Astrocyte (in vitro differentiated cells and primary cell): ENCODE results near the gene CNPPD1. TPM values are rescaled to one million over a fixed set of nuclear protein-coding genes. Genes with fewer than 3 reads are reported as not detected.
"Not testable (repeated sequence)": the region's sequence is repeated elsewhere in the genome, so short reads cannot be mapped to it uniquely, and the experiment has no call there.

Experiments
- DNase-seq: peaks from one replicate; pipeline ENCODE4 v3.0.0-alpha.2; 2010; ENCODE audit warnings: low read depth
- FAIRE-seq: peaks from 2 replicates; lab custom pipeline; 2011; peaks lifted over from hg19 to GRCh38; lab: Jason Lieb, UNC
- H2AFZ ChIP-seq: 2 replicates; pipeline ENCODE4 v1.6.0; 2012; ENCODE audit warnings: low read depth, low read length, inconsistent platforms
- H3K27ac ChIP-seq: 2 replicates; pipeline ENCODE4 v1.5.1; 2011; ENCODE audit warnings: low read depth, low read length, inconsistent platforms
- H3K27me3 ChIP-seq: 2 replicates; pipeline ENCODE4 v1.6.0; 2011; ENCODE audit warnings: low read length, inconsistent platforms; ENCODE audit not compliant: insufficient read depth
- H3K36me3 ChIP-seq: 2 replicates; pipeline ENCODE4 v1.5.1; 2011; ENCODE audit warnings: low read length, inconsistent platforms; ENCODE audit not compliant: insufficient read depth
- H3K4me1 ChIP-seq: 2 replicates; pipeline ENCODE4 v1.5.1; 2011; ENCODE audit warnings: low read length, inconsistent platforms; ENCODE audit not compliant: insufficient read depth
- H3K4me2 ChIP-seq: 2 replicates; pipeline ENCODE4 v1.6.0; 2012; ENCODE audit warnings: low read length, inconsistent platforms
- H3K4me3 ChIP-seq: 2 replicates; pipeline ENCODE4 v1.5.1; 2011; ENCODE audit warnings: low read depth, mild to moderate bottlenecking, low read length, inconsistent platforms; ENCODE audit not compliant: insufficient read depth
- H3K79me2 ChIP-seq: 2 replicates; pipeline ENCODE4 v1.6.0; 2012; ENCODE audit warnings: mild to moderate bottlenecking, low read length, inconsistent platforms; ENCODE audit not compliant: insufficient read depth
- H3K9ac ChIP-seq: 2 replicates; pipeline ENCODE4 v1.6.0; 2012; ENCODE audit warnings: mild to moderate bottlenecking, low read length, inconsistent platforms
- H3K9me3 ChIP-seq: 2 replicates; pipeline ENCODE4 v1.5.1; 2012; ENCODE audit warnings: low read depth, mild to moderate bottlenecking, low read length, inconsistent platforms; ENCODE audit not compliant: insufficient read depth
- H4K20me1 ChIP-seq: 2 replicates; pipeline ENCODE4 v1.6.0; 2012; ENCODE audit warnings: low read length, inconsistent platforms; ENCODE audit not compliant: insufficient read depth
- H3K27ac Mint-ChIP-seq: one replicate; pipeline ENCODE4 v1.8.0; 2021; ENCODE audit warnings: mild to moderate bottlenecking, mixed read lengths; ENCODE audit not compliant: unreplicated experiment
- H3K27me3 Mint-ChIP-seq: one replicate; pipeline ENCODE4 v1.8.0; 2021; ENCODE audit warnings: low read depth, mixed read lengths; ENCODE audit not compliant: unreplicated experiment
- H3K36me3 Mint-ChIP-seq: one replicate; pipeline ENCODE4 v1.8.0; 2021; ENCODE audit warnings: low read depth, mixed read lengths; ENCODE audit not compliant: unreplicated experiment
- H3K4me1 Mint-ChIP-seq: one replicate; pipeline ENCODE4 v1.8.0; 2021; ENCODE audit warnings: low read depth, mixed read lengths; ENCODE audit not compliant: unreplicated experiment
- H3K4me3 Mint-ChIP-seq: one replicate; pipeline ENCODE4 v1.8.0; 2021; ENCODE audit warnings: mild to moderate bottlenecking, moderate library complexity, mixed read lengths; ENCODE audit not compliant: unreplicated experiment
- H3K9me3 Mint-ChIP-seq: one replicate; pipeline ENCODE4 v1.8.0; 2021; ENCODE audit warnings: mild to moderate bottlenecking, mixed read lengths; ENCODE audit not compliant: unreplicated experiment
- CTCF ChIP-seq: IDR thresholded peaks from 2 replicates; pipeline ENCODE4 v1.5.1; 2011; ENCODE audit warnings: low read depth, mild to moderate bottlenecking, inconsistent platforms, low read length, moderate library complexity; ENCODE audit not compliant: insufficient read depth
- EZH2 ChIP-seq: IDR thresholded peaks from 2 replicates; pipeline ENCODE4 v1.6.1; 2012; ENCODE audit warnings: mild to moderate bottlenecking, low read length, inconsistent platforms; ENCODE audit not compliant: insufficient read depth
- total RNA-seq: library from RNA; stranded (reverse); gene quantifications from 2 replicates; pipeline ENCODE4 v1.2.1, GENCODE V29; 2021

CNPPD1 gene
- total RNA-seq, 1 donor from 2014 or later = 28.1 TPM

- DNase-seq (no peak), FAIRE-seq (no peak)
- Mint-ChIP-seq H3K4me3 (peak overlapping the region; percentile 88), H3K9me3 (no peaks in the 10 kb centered on the region), H3K27me3 (peaks cover 4% of the 10 kb centered on the region), H3K36me3 (peaks cover 3% of the 10 kb centered on the region), H3K27ac (no peak overlapping the region), H3K4me1 (peaks cover 11% of the 10 kb centered on the region)
- Histone ChIP-seq H4K20me1 (peaks cover 15% of the 10 kb centered on the region), H3K9ac (peak overlapping the region; percentile 77), H3K4me2 (peak overlapping the region; percentile 83), H2AFZ (peak overlapping the region; percentile 73), H3K36me3 (no peaks in the 10 kb centered on the region), H3K4me3 (peak overlapping the region; percentile 64), H3K27me3 (no peaks in the 10 kb centered on the region), H3K79me2 (peaks cover 6% of the 10 kb centered on the region), H3K27ac (peak overlapping the region; percentile 35), H3K9me3 (no peaks in the 10 kb centered on the region), H3K4me1 (peaks cover 16% of the 10 kb centered on the region)
- no peak for TF ChIP-seq EZH2
- TF ChIP-seq CTCF = no peak
Observed at GRCh38 chr2:219205981-219206327, 29.2 kb upstream of the CNPPD1 start.

- no peak overlapping the region for H3K9ac ChIP-seq
- no peak overlapping the region for H2AFZ ChIP-seq
- peaks cover 16% of the 10 kb centered on the region for H3K4me1 ChIP-seq
- H3K27me3 ChIP-seq = no peaks in the 10 kb centered on the region
- H3K9me3 Mint-ChIP-seq = no peaks in the 10 kb centered on the region
- H3K9me3 ChIP-seq = no peaks in the 10 kb centered on the region
- DNase-seq (no peak), FAIRE-seq (no peak)
- H3K27ac ChIP-seq = no peak overlapping the region
- H3K27me3 Mint-ChIP-seq = peaks cover 10% of the 10 kb centered on the region
- no peak overlapping the region for H3K4me2 ChIP-seq
- no peak overlapping the region for H3K4me3 ChIP-seq
- no peak for TF ChIP-seq CTCF
- H3K36me3 ChIP-seq = no peaks in the 10 kb centered on the region
- peaks cover 3% of the 10 kb centered on the region for H3K36me3 Mint-ChIP-seq
- peaks cover 15% of the 10 kb centered on the region for H4K20me1 ChIP-seq
- peaks cover 6% of the 10 kb centered on the region for H3K79me2 ChIP-seq
- peaks cover 11% of the 10 kb centered on the region for H3K4me1 Mint-ChIP-seq
- no peak overlapping the region for H3K27ac Mint-ChIP-seq
- H3K4me3 Mint-ChIP-seq = peak overlapping the region; percentile 69
Observed at GRCh38 chr2:219205165-219205538, 28.4 kb upstream of the CNPPD1 start.

- Histone ChIP-seq H3K9me3 (no peaks in the 10 kb centered on the region), H3K27ac (no peak overlapping the region), H3K36me3 (no peaks in the 10 kb centered on the region), H3K79me2 (peaks cover 6% of the 10 kb centered on the region), H3K4me3 (no peak overlapping the region), H3K27me3 (no peaks in the 10 kb centered on the region), H3K9ac (no peak overlapping the region), H4K20me1 (peaks cover 15% of the 10 kb centered on the region), H3K4me2 (no peak overlapping the region), H3K4me1 (peaks cover 16% of the 10 kb centered on the region), H2AFZ (no peak overlapping the region)
- no peak for FAIRE-seq
- DNase-seq = no peak
- no peak overlapping the region for H3K4me3 Mint-ChIP-seq
- H3K27ac Mint-ChIP-seq = no peak overlapping the region
- peaks cover 11% of the 10 kb centered on the region for H3K4me1 Mint-ChIP-seq
- H3K27me3 Mint-ChIP-seq = peaks cover 11% of the 10 kb centered on the region
- no peaks in the 10 kb centered on the region for H3K9me3 Mint-ChIP-seq
- TF ChIP-seq EZH2 (no peak), CTCF (no peak)
- peaks cover 3% of the 10 kb centered on the region for H3K36me3 Mint-ChIP-seq
Observed at GRCh38 chr2:219204425-219205164, 27.9 kb upstream of the CNPPD1 start.

- H3K27ac ChIP-seq, H3K79me2 ChIP-seq, H3K4me2 ChIP-seq, H3K27ac Mint-ChIP-seq, H3K27me3 ChIP-seq, H2AFZ ChIP-seq, H3K4me3 Mint-ChIP-seq, H3K9ac ChIP-seq, H3K4me1 Mint-ChIP-seq, DNase-seq, H3K36me3 Mint-ChIP-seq, H3K4me1 ChIP-seq, H3K4me3 ChIP-seq, H3K9me3 Mint-ChIP-seq, H4K20me1 ChIP-seq, H3K9me3 ChIP-seq, H3K36me3 ChIP-seq, FAIRE-seq: not testable (repeated sequence)
- peaks cover 16% of the 10 kb centered on the region for H3K27me3 Mint-ChIP-seq
Observed at GRCh38 chr2:219201331-219201730, 24.6 kb upstream of the CNPPD1 start.
